NCI-H446 treated with DMSO at 0.1 percent for 48 hours (cell line): Measurements from ENCODE around the gene DNAJA3.

Source experiments
- DNase-seq: peaks from one replicate; lab custom pipeline; 2025; lab: John Stamatoyannopoulos, UW

Gene DNAJA3

GRCh38 chr16:4435337-4436067 lies 9.8 kb downstream of the DNAJA3 start:
- DNase-seq, result no peak

GRCh38 chr16:4437366-4437765 lies 11.7 kb downstream of the DNAJA3 start:
- DNase-seq, result no peak

GRCh38 chr16:4442371-4442770 lies 16.7 kb downstream of the DNAJA3 start:
- DNase-seq, result no peak

GRCh38 chr16:4443271-4443670 lies 17.6 kb downstream of the DNAJA3 start:
- DNase-seq, result no peak

GRCh38 chr16:4443986-4444385 lies 18.3 kb downstream of the DNAJA3 start:
- no peak for DNase-seq

GRCh38 chr16:4450430-4450829 lies 24.8 kb downstream of the DNAJA3 start:
- no peak for DNase-seq

GRCh38 chr16:4450931-4451519 lies 25.4 kb downstream of the DNAJA3 start:
- no peak for DNase-seq

- DNase-seq, result no peak
Observed at GRCh38 chr16:4452674-4453073, 27.0 kb downstream of the DNAJA3 start.

- no peak for DNase-seq
Observed at GRCh38 chr16:4454623-4455022, 29.0 kb downstream of the DNAJA3 start.

- DNase-seq, result no peak
Observed at GRCh38 chr16:4455081-4455480, 29.4 kb downstream of the DNAJA3 start.

- no peak for DNase-seq
Observed at GRCh38 chr16:4455951-4456350, 30.3 kb downstream of the DNAJA3 start.

- no peak for DNase-seq
Observed at GRCh38 chr16:4460936-4461249, 35.2 kb downstream of the DNAJA3 start.

- DNase-seq, result no peak
Observed at GRCh38 chr16:4461250-4462085, 35.8 kb downstream of the DNAJA3 start.

- DNase-seq, result no peak
Observed at GRCh38 chr16:4463522-4464163, 38.0 kb downstream of the DNAJA3 start.

GRCh38 chr16:4465977-4466779 lies 40.5 kb downstream of the DNAJA3 start:
- no peak for DNase-seq

- DNase-seq, result no peak
Observed at GRCh38 chr16:4467916-4468315, 42.2 kb downstream of the DNAJA3 start.

- no peak for DNase-seq
Observed at GRCh38 chr16:4468972-4469371, 43.3 kb downstream of the DNAJA3 start.

- DNase-seq, result no peak
Observed at GRCh38 chr16:4471869-4472268, 46.2 kb downstream of the DNAJA3 start.

GRCh38 chr16:4472880-4473279 lies 47.2 kb downstream of the DNAJA3 start:
- no peak for DNase-seq

GRCh38 chr16:4474192-4474961 lies 48.7 kb downstream of the DNAJA3 start, which contains the start of gene NMRAL1:
TSS of gene NMRAL1 (minus strand) at chr16:4474625. CDS start at chr16:4474132, 493 bp downstream.
- peak; percentile 84 for DNase-seq
